Stimulated activated CD8-positive, alpha-beta memory T cell treated with anti-CD3 and anti-CD28 coated beads, Interleukin-12 subunit alpha, Interleukin-12 subunit beta, amount 100 ng/mL, for 24 hours (primary cell): ENCODE measurements around the gene CLDN9.
"Not testable (repeated sequence)": the region's sequence is repeated elsewhere in the genome, so short reads cannot be mapped to it uniquely, and the experiment has no call there.

Experiments
- DNase-seq: peaks from one replicate; pipeline ENCODE4 v3.0.0-alpha.2; 2020; ENCODE audit errors: extremely low read depth

The CLDN9 gene

DNA sequence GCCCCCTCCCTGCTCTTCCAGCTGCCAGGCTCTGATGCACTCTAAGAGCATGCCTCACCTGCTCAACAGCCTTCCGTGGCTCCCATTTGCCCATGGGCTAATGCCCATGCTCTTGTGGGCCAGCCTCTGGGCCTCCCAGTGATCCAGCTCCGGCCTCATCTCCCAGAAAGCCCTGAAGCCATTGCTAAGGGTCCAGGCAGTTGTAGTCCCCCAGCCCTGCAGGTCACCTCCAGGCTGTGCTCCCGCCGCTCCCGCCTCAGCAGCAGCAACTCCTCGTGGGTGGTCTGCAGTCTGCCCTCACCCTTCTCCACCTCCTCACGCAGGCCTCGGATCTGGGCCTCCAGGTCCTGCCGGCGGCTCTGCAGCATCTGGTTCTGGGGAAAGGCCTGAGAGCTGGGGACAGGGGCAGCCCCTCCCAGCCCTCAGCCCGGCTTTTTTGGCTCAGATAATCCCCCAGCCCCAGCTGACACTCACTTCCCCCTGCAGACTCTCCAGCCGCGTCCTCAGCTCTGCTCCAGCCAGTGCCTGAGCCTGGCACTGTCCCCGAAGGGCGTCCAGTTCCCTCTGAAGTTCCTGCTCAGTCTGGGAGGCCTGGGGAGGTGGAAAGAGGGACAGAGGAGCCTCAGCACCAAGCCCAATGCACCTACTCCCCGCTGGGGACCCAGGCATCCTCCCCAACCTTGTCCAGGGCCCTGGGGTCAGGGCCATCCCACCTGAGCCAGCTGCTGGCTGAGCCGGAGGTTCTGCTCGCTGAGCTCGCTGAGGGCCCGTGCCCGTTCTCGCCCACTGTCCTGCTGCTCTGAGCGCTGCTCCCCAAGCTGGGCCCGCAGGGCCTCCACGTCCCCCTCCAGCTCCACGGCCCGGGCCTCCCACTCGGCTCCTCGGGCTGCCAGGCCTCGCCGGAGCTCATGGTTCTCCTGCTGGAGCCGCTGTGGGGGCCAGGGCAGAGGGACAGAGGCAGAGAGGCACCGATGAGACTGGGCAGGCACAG lies 17.8 kb downstream of the CLDN9 start:
- DNase-seq: no peak

DNA sequence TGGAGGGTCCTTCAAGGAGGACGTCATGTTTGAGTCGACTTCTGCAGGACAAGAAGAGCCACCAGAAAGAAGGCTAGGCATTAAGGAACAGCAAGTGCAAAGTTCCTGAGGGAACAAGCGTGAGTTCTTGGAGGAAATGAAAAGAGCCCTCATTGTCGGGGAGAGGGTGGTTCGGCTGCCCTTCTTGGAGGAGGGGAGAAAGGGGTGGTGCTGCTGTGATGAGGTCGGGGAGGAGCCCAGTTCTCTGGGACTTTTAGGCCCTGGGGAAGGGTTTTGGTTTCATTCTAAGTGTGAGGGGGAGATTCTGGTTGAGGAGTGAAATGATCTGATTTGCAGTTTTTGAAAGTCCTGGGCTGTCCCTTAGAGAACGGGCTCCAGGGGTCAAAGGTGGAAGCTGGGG lies 19.9 kb downstream of the CLDN9 start:
- no peak for DNase-seq

DNA sequence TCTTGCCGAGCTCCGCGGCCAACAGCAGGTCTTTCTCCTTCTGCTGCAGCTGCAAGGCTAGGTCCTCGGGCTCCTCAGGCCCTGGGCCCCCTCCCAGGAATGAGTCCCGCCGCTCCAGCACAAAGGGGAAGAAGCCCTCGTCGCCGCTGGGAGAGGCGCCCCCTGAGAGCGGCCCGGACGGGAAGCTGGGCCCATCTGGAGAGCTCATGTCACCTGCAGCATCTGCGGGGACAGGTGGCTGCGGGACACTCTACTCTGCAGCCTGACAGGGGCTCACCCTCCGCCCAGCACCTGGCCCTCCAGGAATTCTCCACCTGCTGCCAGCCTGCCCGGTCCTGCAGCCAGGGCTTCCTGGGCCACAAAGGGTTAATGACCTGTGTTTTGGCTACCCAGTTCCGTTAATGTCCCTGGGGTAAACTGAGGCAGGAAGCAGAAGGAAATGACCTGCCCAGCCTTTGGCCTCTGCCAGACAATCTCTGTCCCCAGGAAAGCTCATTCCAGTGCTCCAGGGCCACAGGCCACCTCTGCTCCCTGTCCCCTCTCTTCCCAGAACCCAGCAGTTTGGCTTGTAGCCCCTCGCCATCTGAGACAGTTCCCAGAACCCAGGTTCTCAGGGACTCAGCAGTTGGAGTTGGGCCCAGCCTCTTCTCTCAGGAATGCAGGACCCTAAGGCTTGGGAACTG lies 22.7 kb downstream of the CLDN9 start:
- no peak for DNase-seq

DNA sequence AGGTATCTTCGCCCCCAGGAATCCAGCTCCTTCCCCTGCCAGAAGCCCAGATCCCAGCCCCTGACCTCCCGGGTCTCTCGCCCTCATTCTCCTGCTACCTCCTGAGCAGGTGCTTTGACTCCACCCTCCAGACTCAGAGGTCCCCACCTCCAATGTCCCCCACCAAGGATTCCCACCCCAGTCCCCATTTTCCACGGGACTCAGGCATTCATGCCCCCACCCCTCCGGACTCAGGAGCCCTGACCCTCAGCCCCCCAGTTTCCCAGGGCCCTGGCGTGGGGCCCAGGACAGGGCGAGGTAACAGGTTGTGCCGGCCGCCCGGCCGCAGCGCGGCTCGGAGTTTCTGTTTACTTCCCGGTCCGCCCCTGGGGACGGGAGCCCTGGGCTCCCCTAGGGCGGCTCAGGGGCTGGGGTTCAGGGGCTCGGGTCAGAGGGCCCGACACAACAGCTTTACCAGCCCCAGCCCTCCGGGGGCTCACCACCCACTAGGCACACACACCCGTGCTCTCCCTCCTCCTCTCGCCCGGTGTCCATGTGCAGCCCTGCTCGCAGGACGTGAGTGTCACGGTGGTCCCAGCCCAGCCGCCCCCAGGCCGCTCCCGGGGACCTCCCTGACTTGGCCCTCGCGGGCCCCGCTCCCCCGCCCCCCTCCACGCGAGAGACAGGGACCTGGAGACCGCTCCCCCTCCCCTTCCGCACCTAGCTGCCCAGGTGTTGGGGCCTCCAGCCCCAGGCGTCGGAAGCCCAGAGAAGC lies 23.4 kb downstream of the CLDN9 start:
- no peak for DNase-seq

GRCh38 chr16:3036726-3037315 lies 24.1 kb downstream of the CLDN9 start, which contains the start of gene BICDL2:
Gene BICDL2 (minus strand): TSS chr16:3036944. CDS start chr16:3035496, 1,448 bp downstream.
- no peak for DNase-seq

GRCh38 chr16:3038256-3038655 lies 25.5 kb downstream of the CLDN9 start:
- no peak for DNase-seq

DNA sequence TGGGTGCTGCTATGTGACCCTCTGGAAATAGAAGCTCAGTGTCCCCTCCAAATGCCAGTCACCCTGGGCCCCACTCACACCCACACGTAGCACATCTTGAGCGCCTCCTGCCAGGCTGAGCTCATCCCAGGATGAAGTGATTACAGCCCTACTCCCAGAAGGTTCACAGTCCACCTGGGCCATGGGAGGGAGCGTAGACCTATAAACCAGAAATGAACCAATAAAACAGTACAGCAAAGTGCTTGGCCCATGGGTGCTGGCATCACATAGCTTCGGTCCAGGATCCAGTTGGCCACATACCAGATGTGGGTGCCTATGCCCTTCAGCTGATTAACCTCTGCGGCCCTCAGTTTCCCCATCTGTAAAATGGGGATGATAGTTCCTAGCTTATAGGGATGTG lies 26.2 kb downstream of the CLDN9 start:
- no peak for DNase-seq

DNA sequence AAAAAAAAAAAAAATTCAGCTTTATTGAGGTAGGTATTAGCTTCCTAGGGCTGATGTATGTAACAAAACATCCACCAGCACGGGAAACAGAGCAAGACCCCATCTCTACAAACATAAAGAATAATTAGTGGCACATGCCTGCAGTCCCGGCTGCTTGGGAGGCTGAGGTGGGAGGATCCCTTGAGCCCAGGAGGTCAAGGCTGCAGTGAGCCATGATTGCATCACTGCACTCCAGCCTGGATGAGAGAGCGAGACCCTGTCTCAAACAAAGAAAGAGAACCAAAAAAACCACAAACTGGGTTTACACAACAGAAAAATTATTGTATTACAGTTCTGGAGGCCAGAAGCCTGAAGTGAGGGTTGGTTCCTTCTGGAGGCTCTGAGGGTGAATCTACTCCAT lies 29.7 kb downstream of the CLDN9 start:
- no peak for DNase-seq

DNA sequence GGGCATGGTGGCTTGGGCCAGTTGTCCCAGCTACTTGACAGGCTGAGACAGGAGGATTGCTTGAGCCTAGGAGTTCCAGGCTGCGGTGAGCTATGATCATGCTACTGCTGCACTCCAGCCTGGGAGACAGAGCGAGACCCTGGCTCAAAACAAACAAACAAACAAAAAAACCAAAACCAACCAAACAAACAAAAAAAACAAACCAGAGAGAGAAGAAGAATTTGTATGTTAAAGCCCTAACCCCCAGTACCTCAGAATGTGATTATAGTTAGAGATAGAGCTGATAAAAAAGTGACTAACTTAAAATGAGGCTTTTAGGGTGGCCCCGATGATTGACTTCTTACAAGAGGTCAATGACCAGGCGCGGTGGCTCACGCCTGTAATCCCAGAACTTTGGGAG lies 32.0 kb downstream of the CLDN9 start:
- DNase-seq: no peak

GRCh38 chr16:3045758-3046640 lies 33.3 kb downstream of the CLDN9 start, which contains the start of gene MMP25:
Gene MMP25 (plus strand): TSS chr16:3046561. CDS start chr16:3046918, 357 bp downstream.
- DNase-seq: no peak

GRCh38 chr16:3046641-3047386 lies 34.1 kb downstream of the CLDN9 start:
- no peak for DNase-seq

DNA sequence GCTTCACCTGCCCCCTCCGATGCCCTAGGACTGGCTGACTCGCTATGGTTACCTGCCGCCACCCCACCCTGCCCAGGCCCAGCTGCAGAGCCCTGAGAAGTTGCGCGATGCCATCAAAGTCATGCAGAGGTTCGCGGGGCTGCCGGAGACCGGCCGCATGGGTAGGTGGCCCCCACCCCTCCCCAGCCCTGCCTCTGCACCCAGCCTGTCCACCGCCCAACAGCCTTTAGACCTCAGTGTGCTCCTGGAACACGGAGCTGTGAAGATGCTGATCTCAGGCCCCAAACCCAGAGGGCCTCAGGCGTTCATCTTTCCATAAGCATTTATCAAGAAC lies 34.6 kb downstream of the CLDN9 start:
- no peak for DNase-seq

DNA sequence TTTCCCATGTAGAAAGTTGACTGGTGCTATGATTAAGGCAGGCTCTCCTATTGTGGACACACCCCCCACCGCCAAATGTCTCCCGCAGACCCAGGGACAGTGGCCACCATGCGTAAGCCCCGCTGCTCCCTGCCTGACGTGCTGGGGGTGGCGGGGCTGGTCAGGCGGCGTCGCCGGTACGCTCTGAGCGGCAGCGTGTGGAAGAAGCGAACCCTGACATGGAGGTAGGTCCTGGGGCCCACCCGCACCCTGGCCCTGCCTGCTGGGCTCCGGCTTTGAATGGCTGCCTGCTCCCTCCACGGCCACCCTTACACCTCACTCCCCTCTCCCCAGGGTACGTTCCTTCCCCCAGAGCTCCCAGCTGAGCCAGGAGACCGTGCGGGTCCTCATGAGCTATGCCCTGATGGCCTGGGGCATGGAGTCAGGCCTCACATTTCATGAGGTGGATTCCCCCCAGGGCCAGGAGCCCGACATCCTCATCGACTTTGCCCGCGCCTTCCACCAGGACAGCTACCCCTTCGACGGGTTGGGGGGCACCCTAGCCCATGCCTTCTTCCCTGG lies 37.3 kb downstream of the CLDN9 start:
- DNase-seq: no peak

GRCh38 chr16:3050487-3050886 lies 37.8 kb downstream of the CLDN9 start:
- no peak for DNase-seq

DNA sequence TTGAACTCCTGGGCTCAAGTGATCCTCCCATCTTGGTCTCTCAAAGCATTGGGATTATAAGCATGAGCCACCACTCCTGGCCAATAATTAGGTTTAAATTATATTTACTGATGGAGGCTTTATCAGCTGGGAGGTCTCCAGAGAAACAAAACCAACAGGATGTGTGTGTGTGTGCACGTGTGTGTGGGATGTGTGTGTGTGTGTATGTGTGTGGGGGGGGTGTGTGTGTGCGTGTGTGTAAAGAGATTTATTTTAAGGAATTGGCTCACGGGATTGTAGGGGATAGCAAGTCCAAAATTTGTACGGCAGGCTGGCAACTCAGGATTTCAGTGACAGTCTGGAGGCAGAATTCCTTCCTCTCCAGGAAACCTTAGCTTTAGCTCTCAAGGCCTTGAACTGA lies 38.3 kb downstream of the CLDN9 start:
- DNase-seq: no peak

GRCh38 chr16:3051494-3051893 lies 38.8 kb downstream of the CLDN9 start:
- DNase-seq: no peak

GRCh38 chr16:3052571-3053329 lies 40.0 kb downstream of the CLDN9 start:
- not testable (repeated sequence) for DNase-seq

DNA sequence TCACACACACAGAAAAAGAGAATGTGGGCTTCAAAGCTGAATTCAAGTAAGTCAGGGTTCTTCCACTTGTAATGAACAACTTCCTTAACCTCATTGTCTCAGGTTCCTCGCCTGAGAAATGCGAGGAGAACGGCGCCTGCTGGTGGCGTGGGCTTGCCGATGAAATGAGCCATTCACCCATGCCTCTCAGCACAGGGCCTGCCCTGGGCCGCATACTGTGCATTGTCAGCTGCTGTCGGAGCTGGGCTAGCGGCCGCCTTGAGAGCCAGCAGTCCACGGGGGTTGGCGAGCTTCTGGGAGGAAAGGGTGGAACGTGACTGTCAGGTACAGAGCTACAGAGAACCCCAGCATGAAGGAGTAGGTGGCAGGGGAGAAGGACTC lies 40.6 kb downstream of the CLDN9 start:
- not testable (repeated sequence) for DNase-seq
